IPS-18a (cell line): ENCODE results near the gene B3GNT3.
"Not testable (repeated sequence)": the region's sequence is repeated elsewhere in the genome, so short reads cannot be mapped to it uniquely, and the experiment has no call there.

Experiments used
- H3K27ac ChIP-seq: one replicate; pipeline ENCODE4 v1.5.1; 2013; ENCODE audit warnings: low read length
- H3K27me3 ChIP-seq: one replicate; pipeline ENCODE4 v1.6.1; 2013; ENCODE audit warnings: mild to moderate bottlenecking, low read length; ENCODE audit not compliant: control insufficient read depth, insufficient read depth
- H3K36me3 ChIP-seq: one replicate; pipeline ENCODE4 v1.6.1; 2013; ENCODE audit warnings: low read depth, low read length; ENCODE audit not compliant: control insufficient read depth
- H3K4me1 ChIP-seq: one replicate; pipeline ENCODE4 v1.6.1; 2013; ENCODE audit warnings: low read depth, low read length; ENCODE audit not compliant: control insufficient read depth
- H3K4me3 ChIP-seq: one replicate; pipeline ENCODE4 v1.5.1; 2013; ENCODE audit warnings: low read length
- H3K9ac ChIP-seq: one replicate; pipeline ENCODE4 v1.6.1; 2013; ENCODE audit warnings: mild to moderate bottlenecking, low read length, moderate library complexity
- H3K9me3 ChIP-seq: one replicate; pipeline ENCODE4 v1.6.1; 2013; ENCODE audit warnings: low read depth, low read length; ENCODE audit not compliant: control insufficient read depth

Gene B3GNT3

DNA sequence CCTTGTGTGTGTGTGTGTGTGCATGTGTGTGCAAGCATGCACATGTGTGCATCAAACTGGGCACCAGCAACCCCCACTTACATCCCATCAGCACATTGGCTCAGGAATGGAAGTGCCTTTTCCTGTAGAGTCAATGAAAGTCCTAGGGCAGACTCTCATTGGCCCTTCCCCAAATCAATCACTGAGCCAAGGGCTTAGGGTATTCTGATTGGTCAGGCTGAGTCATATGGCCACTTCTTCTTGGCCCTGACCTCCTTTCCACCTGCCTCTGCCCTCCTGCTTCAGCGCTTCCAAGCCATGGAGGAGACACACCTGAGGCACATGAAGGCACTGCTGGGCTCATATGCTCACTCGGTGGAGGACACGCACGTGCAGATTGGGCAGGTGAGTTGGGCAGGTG, 22.8 kb upstream of the B3GNT3 start:
- Histone ChIP-seq H3K9ac (no peak overlapping the region), H3K4me1 (no peaks in the 10 kb centered on the region), H3K27ac (no peak overlapping the region), H3K27me3 (no peaks in the 10 kb centered on the region), H3K36me3 (no peaks in the 10 kb centered on the region), H3K4me3 (no peak overlapping the region), H3K9me3 (no peaks in the 10 kb centered on the region)

- Histone ChIP-seq H3K4me3 (no peak overlapping the region), H3K36me3 (no peaks in the 10 kb centered on the region), H3K27me3 (no peaks in the 10 kb centered on the region), H3K4me1 (no peaks in the 10 kb centered on the region), H3K9ac (no peak overlapping the region), H3K9me3 (no peaks in the 10 kb centered on the region), H3K27ac (no peak overlapping the region)
Observed at GRCh38 chr19:17775245-17775927, 19.6 kb upstream of the B3GNT3 start.

DNA sequence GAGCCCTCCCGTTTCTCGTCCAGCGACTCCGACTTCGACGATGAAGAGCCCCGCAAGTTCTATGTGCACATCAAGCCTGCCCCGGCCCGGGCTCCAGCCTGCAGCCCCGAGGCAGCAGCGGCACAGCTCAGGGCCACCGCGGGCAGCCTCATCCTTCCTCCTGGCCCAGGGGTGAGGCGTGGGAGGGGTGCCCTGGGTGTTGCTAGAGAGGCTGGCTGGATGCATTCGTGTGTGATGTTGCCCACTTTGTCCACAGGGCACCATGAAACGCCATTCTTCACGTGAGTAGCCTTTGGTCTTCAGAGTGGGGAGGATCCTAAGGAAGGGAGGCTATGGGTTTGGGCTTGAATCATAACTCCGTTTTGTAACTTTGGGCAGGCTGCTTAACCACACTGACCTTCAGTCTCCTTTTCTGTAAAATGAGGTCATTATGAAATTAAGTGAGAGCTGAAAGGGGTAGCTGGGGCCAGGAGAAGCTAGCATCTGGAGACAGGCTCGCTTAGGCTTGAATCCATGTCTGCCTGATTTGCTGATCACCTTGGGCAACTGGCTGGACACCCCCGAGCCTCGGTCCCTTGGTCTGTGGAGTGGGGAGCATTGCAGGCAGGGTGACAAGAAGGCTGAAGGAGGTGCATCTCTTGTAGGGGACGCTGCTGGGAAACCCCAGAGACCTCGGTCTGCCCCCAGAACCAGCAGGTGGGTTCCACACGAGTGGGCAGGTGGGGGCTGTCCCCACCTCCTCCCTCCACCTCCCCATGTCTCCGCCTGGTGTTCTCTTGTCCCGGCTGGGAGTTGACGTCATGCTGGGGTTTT, 18.7 kb upstream of the B3GNT3 start:
- H3K27ac ChIP-seq, result no peak overlapping the region
- H3K9ac ChIP-seq, result no peak overlapping the region
- H3K4me3 ChIP-seq, result no peak overlapping the region

DNA sequence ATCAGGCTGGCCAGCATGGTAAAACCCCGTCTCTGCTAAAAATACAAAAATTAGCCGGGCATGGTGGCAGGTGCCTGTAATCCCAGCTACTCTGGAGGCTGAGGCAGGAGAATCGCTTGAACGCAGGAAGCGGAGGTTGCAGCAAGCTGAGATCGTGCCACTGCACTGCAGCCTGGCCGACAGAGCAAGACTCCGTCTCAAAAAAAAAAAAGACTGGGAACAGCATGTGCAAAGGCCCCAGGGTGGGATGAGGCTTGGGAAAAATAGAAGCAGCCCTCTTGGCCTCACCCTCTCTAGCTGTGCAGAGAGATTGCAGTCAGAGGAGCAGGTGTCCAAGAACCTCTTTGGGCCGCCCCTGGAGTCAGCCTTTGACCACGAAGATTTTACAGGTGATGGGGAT, 17.1 kb upstream of the B3GNT3 start:
- not testable (repeated sequence) for H3K36me3 ChIP-seq, H3K27ac ChIP-seq, H3K4me1 ChIP-seq, H3K9me3 ChIP-seq, H3K9ac ChIP-seq, H3K27me3 ChIP-seq
- peak overlapping the region; percentile 70 for H3K4me3 ChIP-seq

More for the DNA sequence above, 18.7 kb upstream of the B3GNT3 start:
- Histone ChIP-seq H3K4me1 (no peaks in the 10 kb centered on the region), H3K27me3 (no peaks in the 10 kb centered on the region), H3K36me3 (no peaks in the 10 kb centered on the region), H3K9me3 (no peaks in the 10 kb centered on the region)

DNA sequence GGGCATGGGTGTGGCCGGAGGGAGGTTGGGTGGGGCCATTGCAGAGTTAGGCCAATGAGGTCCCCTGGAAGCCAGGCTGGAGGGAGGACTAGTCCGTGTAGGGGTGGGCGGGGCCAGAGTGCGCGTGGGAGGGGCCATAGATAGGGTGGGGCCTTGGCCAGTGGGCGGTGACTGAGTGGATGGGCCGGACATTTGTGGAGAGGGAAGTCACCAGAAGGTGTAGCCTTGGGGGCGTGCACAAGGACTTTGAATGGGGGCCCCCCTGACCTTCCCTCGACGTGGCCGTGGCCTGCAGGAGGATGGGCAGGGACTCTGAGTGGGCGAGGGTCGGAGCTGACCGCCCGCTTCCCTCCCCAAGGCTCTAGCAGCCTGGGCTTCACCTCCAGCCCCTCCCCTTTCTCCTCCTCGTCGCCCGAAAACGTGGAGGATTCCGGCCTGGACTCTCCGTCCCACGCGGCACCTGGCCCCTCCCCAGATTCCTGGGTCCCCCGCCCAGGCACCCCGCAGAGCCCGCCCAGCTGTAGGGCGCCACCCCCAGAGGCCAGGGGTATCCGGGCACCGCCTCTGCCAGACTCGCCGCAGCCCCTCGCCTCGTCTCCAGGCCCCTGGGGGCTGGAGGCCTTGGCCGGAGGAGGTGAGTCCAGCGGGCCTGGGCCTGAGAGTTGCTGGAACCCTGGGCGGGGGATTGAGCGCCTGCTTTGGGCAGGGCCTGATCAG, 16.5 kb upstream of the B3GNT3 start:
- Histone ChIP-seq H3K27ac (no peak overlapping the region), H3K27me3 (no peaks in the 10 kb centered on the region), H3K36me3 (no peaks in the 10 kb centered on the region), H3K9ac (peak overlapping the region; percentile 2), H3K4me3 (peak overlapping the region; percentile 70), H3K9me3 (no peaks in the 10 kb centered on the region), H3K4me1 (no peaks in the 10 kb centered on the region)

DNA sequence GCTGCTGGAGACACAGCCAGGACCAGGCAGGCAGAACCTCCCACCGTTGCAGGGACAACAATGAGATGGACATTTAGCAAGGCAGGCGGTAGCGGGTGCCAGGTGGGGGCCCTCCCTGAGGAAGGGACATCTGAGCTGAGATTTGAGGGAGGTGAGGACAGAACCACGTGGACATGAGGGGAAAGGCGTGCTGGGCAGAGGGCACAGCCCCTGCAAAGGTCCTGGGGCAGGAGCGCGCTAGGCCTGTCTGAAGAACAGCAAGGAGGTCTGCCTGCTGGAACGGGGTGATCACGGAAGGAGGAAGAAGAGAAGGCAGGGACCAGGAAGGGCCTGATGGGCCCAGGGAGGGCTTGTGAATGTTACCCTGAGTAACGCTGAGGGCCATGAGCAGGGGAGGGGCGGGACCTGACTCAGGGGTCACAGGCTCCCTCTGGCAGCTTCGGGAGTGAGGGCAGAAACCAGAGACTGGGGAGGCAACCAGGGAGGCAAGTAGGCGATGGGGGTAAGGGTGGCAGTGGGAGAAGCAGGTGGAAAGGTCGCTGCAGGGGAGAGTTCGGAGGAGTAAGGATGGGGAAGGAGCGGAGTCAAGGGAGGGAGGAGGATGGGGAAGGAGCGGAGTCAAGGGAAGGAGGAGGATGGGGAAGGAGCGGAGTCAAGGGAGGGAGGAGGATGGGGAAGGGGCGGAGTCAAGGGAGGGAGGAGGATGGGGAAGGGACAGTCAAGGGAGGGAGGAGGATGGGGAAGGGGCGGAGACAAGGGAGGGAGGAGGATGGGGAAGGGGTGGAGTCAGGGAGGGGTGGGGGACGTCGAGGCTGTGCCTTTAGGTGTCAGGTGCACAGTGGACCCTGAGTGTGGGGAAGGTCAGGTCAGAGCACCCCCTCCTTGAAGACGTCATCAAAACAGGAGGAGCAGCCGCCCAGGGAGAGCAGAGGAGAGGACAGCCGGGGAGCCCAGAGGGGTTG, 15.7 kb upstream of the B3GNT3 start:
- H3K27me3 ChIP-seq, result no peaks in the 10 kb centered on the region
- no peaks in the 10 kb centered on the region for H3K36me3 ChIP-seq
- peak overlapping the region; percentile 70 for H3K4me3 ChIP-seq
- H3K9ac ChIP-seq, result peak overlapping the region; percentile 2
- no peaks in the 10 kb centered on the region for H3K9me3 ChIP-seq
- H3K27ac ChIP-seq, result no peak overlapping the region
- H3K4me1 ChIP-seq, result no peaks in the 10 kb centered on the region

GRCh38 chr19:17780781-17781180, 14.2 kb upstream of the B3GNT3 start:
- Histone ChIP-seq H3K27ac (no peak overlapping the region), H3K27me3 (no peaks in the 10 kb centered on the region), H3K4me3 (no peak overlapping the region), H3K36me3 (no peaks in the 10 kb centered on the region), H3K9ac (no peak overlapping the region), H3K9me3 (no peaks in the 10 kb centered on the region), H3K4me1 (no peaks in the 10 kb centered on the region)

- H3K9ac ChIP-seq, H3K4me1 ChIP-seq, H3K4me3 ChIP-seq, H3K27ac ChIP-seq, H3K9me3 ChIP-seq, H3K27me3 ChIP-seq, H3K36me3 ChIP-seq: not testable (repeated sequence)
Observed at GRCh38 chr19:17783721-17784120, 11.2 kb upstream of the B3GNT3 start.

DNA sequence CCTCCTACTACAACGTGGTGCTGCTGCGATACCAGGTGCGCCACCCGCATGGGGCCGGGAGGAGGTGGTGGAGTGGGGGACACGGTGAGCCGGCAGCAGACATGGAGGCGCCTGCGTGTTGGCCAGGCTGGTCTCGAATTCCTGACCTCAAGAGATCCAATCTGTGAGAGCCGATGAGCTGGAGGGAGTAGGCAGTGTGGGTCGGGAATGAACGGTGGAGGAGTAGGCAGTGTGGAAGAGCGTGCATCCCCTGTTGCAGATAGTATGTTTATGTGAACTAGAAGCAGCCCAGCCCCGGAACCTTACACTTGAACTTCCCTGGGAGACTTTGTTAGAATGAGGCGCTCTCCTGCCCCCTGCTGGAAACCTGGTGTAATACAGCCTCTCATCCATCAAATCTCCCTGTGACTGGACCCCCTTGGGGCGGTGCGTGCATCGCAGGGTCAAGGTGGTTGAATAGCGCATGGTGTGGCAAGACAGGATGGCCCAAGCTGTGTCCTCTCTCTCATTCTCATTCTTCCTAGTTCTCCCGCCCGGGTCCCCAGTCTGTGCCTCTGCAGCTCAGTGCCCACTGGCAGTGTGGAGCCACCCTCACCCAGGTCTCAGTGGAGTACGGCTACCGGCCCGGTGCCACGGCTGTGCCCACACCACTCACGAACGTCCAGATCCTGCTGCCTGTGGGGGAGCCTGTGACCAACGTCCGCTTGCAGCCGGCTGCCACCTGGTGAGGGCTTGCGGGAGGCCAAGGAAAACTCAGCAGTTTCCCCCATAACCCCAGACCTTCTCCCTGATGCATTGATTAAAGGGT, 10.5 kb upstream of the B3GNT3 start:
- H3K9ac ChIP-seq, result no peak overlapping the region

GRCh38 chr19:17787274-17787913, 7.5 kb upstream of the B3GNT3 start:
- H3K4me1 ChIP-seq, result no peaks in the 10 kb centered on the region
- no peaks in the 10 kb centered on the region for H3K36me3 ChIP-seq

More for the DNA sequence above, 10.5 kb upstream of the B3GNT3 start:
- Histone ChIP-seq H3K36me3 (no peaks in the 10 kb centered on the region), H3K4me1 (no peaks in the 10 kb centered on the region), H3K4me3 (no peak overlapping the region), H3K27me3 (no peaks in the 10 kb centered on the region), H3K9me3 (no peaks in the 10 kb centered on the region), H3K27ac (no peak overlapping the region)

More at GRCh38 chr19:17787274-17787913, 7.5 kb upstream of the B3GNT3 start:
- H3K27ac ChIP-seq, result no peak overlapping the region
- H3K9me3 ChIP-seq, result no peaks in the 10 kb centered on the region
- H3K27me3 ChIP-seq, result no peaks in the 10 kb centered on the region
- no peak overlapping the region for H3K9ac ChIP-seq
- H3K4me3 ChIP-seq, result no peak overlapping the region
